ENCODE results near the gene SLC2A4RG. TPM values are rescaled to one million over a fixed set of nuclear protein-coding genes. Genes with fewer than 3 reads are reported as not detected.
A peak's percentile ranks its signal among the peaks of the same experiment; 100 is the strongest.

SLC2A4RG gene
- polyA plus RNA-seq, 1 experiment, result 26.0 TPM

GRCh38 chr20:63697868-63698545, 41.6 kb upstream of the SLC2A4RG start:
- Histone ChIP-seq H3K27me3 (ENCODE audit: control insufficient read depth, insufficient read depth, low read length) (no peaks in the 10 kb centered on the region), H3K9me3 (ENCODE audit: control insufficient read depth, insufficient read depth, low read length) (no peaks in the 10 kb centered on the region; the same call in 1 of the 2 replicates), H3K27ac (ENCODE audit: low read depth, low read length) (peak overlapping the region; percentile 96), H3K4me3 (ENCODE audit: low read depth, low read length) (no peak overlapping the region)
- no peak for DNase-seq (ENCODE audit: low read depth, low spot score)
- ChIA-PET POLR2A (interaction anchor here (0.5 to 2.4 kb wide), 9 partner anchors 9 to 167 kb away, joined by 3 to 11 read pairs (median 3); partner anchors contain the start of genes ARFRP1, PTK6, TPD52L2 and ZGPAT), CTCF (no interaction called here)
- no peak for TF ChIP-seq CTCF (IDR thresholded peaks at IDR 0.05; ENCODE audit: low read depth, low read length)

- ChIA-PET CTCF (interaction anchor here (1.0 kb wide), 1 partner anchor 281 kb away, joined by 3 read pairs; no protein-coding TSS in a partner anchor), POLR2A (interaction anchor here (0.5 to 2.4 kb wide), 7 partner anchors 9 to 297 kb away, joined by 3 to 11 read pairs (median 4); partner anchors contain the start of genes ARFRP1, PTK6 and ZGPAT)
- H3K27me3 ChIP-seq (ENCODE audit: control insufficient read depth, insufficient read depth, low read length), result no peaks in the 10 kb centered on the region
- H3K9me3 ChIP-seq (ENCODE audit: control insufficient read depth, insufficient read depth, low read length), result no peaks in the 10 kb centered on the region; the same call in 1 of the 2 replicates
- peak; percentile 70 for DNase-seq (ENCODE audit: low read depth, low spot score)
- H3K4me3 ChIP-seq (ENCODE audit: low read depth, low read length), result peak overlapping the region; percentile 13; the same call in 1 of the 2 replicates
- no peak for TF ChIP-seq CTCF (IDR thresholded peaks at IDR 0.05; ENCODE audit: low read depth, low read length)
- peak overlapping the region; percentile 96 for H3K27ac ChIP-seq (ENCODE audit: low read depth, low read length)
Measured at GRCh38 chr20:63698739-63699465, 40.7 kb upstream of the SLC2A4RG start.

GRCh38 chr20:63699466-63700198, 39.9 kb upstream of the SLC2A4RG start:
- CTCF ChIA-PET, result interaction anchor here (1.0 kb wide), 1 partner anchor 280 kb away, joined by 3 read pairs; no protein-coding TSS in a partner anchor

More at GRCh38 chr20:63699466-63700198, 39.9 kb upstream of the SLC2A4RG start:
- POLR2A ChIA-PET, result interaction anchor here (0.6 to 2.4 kb wide), 4 partner anchors 8 to 296 kb away, joined by 3 to 11 read pairs (median 5); partner anchors contain the start of genes ARFRP1 and ZGPAT
- no peak for DNase-seq (ENCODE audit: low read depth, low spot score)
- no peak for TF ChIP-seq CTCF (IDR thresholded peaks at IDR 0.05; ENCODE audit: low read depth, low read length)
- Histone ChIP-seq H3K9me3 (ENCODE audit: control insufficient read depth, insufficient read depth, low read length) (no peaks in the 10 kb centered on the region; the same call in 1 of the 2 replicates), H3K27me3 (ENCODE audit: control insufficient read depth, insufficient read depth, low read length) (no peaks in the 10 kb centered on the region), H3K27ac (ENCODE audit: low read depth, low read length) (peak overlapping the region; percentile 96), H3K4me3 (ENCODE audit: low read depth, low read length) (no peak overlapping the region)

Data from AG04450 (cell line).